ENCODE measurements around the gene PPIL1. TPM values are rescaled to one million over a fixed set of nuclear protein-coding genes. Genes with fewer than 3 reads are reported as not detected.
A peak's percentile ranks its signal among the peaks of the same experiment; 100 is the strongest.

Gene PPIL1
- total and polyA plus RNA-seq, 10 of the 15 experiments (the other 5 are each of a cell fraction or from before 2014, with no cell fraction given), result 39.5 to 95.8 (median 70.5) TPM

DNA sequence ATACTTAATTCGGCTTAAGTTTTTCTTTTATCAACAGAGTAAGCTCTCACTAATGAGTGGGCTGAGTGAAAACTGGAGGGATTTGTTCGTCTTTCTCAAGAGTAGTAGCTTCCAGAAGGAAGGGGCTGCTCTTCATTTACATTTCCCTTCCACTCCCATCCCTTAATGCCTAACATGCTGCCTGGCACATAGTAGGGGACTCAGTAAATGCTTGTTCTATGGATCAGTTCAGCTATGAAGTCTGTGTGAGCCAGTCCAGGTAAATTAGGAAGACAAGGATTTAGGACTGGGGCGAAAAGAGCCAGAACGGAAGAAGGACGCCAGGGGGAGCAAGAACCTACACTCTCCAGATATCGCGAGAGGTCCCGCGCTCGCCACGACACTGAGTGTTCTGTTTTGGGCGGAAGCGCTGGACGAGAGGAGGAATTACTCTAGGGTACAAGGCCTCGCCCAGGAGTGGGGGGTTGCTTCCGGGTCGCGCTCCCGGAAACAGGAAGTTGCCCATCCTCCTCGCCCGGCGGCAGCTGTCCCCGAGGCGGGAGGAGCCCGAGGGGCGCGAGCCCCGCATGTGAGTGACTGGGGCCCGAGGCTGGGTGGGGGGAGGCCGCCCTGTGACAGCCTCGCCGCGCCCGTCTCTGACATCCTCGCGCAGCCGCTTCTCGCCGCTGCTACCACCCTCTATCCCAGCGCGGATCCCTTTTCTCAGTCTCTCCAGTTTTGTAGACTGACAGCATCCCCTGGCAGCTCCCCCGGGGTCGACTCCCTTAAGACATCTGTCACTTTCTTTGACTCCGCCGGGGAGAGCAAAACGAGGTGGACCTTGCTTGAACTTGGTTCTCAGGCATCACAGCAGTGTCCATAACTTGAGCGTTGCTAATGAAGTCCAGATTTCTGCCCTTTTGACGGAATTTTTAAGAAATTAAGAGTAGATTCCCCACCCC is 11.1 kb upstream of the PPIL1 start, which contains the start of gene C6orf89 (continued):
- TF ChIP-seq, protein P1, sequence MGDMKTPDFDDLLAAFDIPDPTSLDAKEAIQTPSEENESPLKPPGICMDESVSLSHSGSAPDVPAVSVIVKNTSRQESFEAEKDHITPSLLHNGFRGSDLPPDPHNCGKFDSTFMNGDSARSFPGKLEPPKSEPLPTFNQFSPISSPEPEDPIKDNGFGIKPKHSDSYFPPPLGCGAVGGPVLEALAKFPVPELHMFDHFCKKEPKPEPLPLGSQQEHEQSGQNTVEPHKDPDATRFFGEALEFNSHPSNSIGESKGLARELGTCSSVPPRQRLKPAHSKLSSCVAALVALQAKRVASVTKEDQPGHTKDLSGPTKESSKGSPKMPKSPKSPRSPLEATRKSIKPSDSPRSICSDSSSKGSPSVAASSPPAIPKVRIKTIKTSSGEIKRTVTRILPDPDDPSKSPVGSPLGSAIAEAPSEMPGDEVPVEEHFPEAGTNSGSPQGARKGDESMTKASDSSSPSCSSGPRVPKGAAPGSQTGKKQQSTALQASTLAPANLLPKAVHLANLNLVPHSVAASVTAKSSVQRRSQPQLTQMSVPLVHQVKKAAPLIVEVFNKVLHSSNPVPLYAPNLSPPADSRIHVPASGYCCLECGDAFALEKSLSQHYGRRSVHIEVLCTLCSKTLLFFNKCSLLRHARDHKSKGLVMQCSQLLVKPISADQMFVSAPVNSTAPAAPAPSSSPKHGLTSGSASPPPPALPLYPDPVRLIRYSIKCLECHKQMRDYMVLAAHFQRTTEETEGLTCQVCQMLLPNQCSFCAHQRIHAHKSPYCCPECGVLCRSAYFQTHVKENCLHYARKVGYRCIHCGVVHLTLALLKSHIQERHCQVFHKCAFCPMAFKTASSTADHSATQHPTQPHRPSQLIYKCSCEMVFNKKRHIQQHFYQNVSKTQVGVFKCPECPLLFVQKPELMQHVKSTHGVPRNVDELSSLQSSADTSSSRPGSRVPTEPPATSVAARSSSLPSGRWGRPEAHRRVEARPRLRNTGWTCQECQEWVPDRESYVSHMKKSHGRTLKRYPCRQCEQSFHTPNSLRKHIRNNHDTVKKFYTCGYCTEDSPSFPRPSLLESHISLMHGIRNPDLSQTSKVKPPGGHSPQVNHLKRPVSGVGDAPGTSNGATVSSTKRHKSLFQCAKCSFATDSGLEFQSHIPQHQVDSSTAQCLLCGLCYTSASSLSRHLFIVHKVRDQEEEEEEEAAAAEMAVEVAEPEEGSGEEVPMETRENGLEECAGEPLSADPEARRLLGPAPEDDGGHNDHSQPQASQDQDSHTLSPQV (IDR thresholded peaks at IDR 0.05), result 0 out of 2 replicates have a peak, but pooled peaks have one; percentile 14
- peak; percentile 42 for TF ChIP-seq SP1 (IDR thresholded peaks at IDR 0.05; ENCODE audit: low read depth, low read length)
- no peak for TF ChIP-seq RAD51 (IDR thresholded peaks at IDR 0.05)
- TF ChIP-seq YBX1 (IDR thresholded peaks at IDR 0.05), result no peak
- peak; percentile 99 for TF ChIP-seq CHD2 (IDR thresholded peaks at IDR 0.05; ENCODE audit: borderline replicate concordance, low read depth, low read length)
- no peak for TF ChIP-seq KDM1A (IDR thresholded peaks at IDR 0.05; ENCODE audit: borderline replicate concordance)
- TF ChIP-seq, protein P2, sequence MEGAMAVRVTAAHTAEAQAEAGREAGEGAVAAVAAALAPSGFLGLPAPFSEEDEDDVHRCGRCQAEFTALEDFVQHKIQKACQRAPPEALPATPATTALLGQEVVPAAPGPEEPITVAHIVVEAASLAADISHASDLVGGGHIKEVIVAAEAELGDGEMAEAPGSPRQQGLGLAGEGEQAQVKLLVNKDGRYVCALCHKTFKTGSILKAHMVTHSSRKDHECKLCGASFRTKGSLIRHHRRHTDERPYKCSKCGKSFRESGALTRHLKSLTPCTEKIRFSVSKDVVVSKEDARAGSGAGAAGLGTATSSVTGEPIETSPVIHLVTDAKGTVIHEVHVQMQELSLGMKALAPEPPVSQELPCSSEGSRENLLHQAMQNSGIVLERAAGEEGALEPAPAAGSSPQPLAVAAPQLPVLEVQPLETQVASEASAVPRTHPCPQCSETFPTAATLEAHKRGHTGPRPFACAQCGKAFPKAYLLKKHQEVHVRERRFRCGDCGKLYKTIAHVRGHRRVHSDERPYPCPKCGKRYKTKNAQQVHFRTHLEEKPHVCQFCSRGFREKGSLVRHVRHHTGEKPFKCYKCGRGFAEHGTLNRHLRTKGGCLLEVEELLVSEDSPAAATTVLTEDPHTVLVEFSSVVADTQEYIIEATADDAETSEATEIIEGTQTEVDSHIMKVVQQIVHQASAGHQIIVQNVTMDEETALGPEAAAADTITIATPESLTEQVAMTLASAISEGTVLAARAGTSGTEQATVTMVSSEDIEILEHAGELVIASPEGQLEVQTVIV (IDR thresholded peaks at IDR 0.05; ENCODE audit: borderline replicate concordance, partially characterized antibody), result peak; percentile 79
- TF ChIP-seq, protein P3, sequence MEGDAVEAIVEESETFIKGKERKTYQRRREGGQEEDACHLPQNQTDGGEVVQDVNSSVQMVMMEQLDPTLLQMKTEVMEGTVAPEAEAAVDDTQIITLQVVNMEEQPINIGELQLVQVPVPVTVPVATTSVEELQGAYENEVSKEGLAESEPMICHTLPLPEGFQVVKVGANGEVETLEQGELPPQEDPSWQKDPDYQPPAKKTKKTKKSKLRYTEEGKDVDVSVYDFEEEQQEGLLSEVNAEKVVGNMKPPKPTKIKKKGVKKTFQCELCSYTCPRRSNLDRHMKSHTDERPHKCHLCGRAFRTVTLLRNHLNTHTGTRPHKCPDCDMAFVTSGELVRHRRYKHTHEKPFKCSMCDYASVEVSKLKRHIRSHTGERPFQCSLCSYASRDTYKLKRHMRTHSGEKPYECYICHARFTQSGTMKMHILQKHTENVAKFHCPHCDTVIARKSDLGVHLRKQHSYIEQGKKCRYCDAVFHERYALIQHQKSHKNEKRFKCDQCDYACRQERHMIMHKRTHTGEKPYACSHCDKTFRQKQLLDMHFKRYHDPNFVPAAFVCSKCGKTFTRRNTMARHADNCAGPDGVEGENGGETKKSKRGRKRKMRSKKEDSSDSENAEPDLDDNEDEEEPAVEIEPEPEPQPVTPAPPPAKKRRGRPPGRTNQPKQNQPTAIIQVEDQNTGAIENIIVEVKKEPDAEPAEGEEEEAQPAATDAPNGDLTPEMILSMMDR (IDR thresholded peaks at IDR 0.05 in 2 of 3, conservative IDR thresholded peaks at IDR 0.05 in 1 of 3; ENCODE audit: control insufficient read depth in 2 of 3, extremely low read depth in 1 of 3, insufficient read depth in 1 of 3, low read depth in 3 of 3, low read length in 3 of 3), result peak; percentile 72 to 83 (median 79)
- TF ChIP-seq, protein P4, sequence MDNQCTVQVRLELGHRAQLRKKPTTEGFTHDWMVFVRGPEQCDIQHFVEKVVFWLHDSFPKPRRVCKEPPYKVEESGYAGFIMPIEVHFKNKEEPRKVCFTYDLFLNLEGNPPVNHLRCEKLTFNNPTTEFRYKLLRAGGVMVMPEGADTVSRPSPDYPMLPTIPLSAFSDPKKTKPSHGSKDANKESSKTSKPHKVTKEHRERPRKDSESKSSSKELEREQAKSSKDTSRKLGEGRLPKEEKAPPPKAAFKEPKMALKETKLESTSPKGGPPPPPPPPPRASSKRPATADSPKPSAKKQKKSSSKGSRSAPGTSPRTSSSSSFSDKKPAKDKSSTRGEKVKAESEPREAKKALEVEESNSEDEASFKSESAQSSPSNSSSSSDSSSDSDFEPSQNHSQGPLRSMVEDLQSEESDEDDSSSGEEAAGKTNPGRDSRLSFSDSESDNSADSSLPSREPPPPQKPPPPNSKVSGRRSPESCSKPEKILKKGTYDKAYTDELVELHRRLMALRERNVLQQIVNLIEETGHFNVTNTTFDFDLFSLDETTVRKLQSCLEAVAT (IDR thresholded peaks at IDR 0.05), result no peak
- peak; percentile 16; the same call in 1 of the 2 replicates for TF ChIP-seq IRF4 (IDR thresholded peaks at IDR 0.05; ENCODE audit: low read depth, low read length)
- TF ChIP-seq RFX5 (IDR thresholded peaks at IDR 0.05; ENCODE audit: low read depth, low read length), result peak; percentile 8; the same call in 1 of the 2 replicates
- no peak for TF ChIP-seq HDGF (IDR thresholded peaks at IDR 0.05)
- TF ChIP-seq POLR2A (IDR thresholded peaks at IDR 0.05; ENCODE audit: low read depth, low read length), result peak; percentile 88
- TF ChIP-seq, protein P5, sequence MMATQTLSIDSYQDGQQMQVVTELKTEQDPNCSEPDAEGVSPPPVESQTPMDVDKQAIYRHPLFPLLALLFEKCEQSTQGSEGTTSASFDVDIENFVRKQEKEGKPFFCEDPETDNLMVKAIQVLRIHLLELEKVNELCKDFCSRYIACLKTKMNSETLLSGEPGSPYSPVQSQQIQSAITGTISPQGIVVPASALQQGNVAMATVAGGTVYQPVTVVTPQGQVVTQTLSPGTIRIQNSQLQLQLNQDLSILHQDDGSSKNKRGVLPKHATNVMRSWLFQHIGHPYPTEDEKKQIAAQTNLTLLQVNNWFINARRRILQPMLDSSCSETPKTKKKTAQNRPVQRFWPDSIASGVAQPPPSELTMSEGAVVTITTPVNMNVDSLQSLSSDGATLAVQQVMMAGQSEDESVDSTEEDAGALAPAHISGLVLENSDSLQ (IDR thresholded peaks at IDR 0.05), result peak; percentile 90
- peak; percentile 25 to 82; a peak in 2 of 4 replicates for TF ChIP-seq BHLHE40 (IDR thresholded peaks at IDR 0.05; ENCODE audit: borderline replicate concordance in 1 of 2, low read depth in 2 of 2, low read length in 1 of 2)
- peak; percentile 64; the same call in 1 of the 2 replicates for TF ChIP-seq FOXM1 (IDR thresholded peaks at IDR 0.05; ENCODE audit: low read depth, low read length)
- peak; percentile 78 for TF ChIP-seq CREM (IDR thresholded peaks at IDR 0.05; ENCODE audit: low read depth)
- TF ChIP-seq MTA3 (IDR thresholded peaks at IDR 0.05; ENCODE audit: borderline replicate concordance, low read length), result no peak

Data from GM12878 (cell line).